Activated CD8-positive, alpha-beta memory T cell treated with anti-CD3 and anti-CD28 coated beads for 48 hours (primary cell): ENCODE measurements around the gene MEOX2.

ENCODE experiments used
- DNase-seq, 3 experiments: peaks; one replicate each; pipeline ENCODE4 v3.0.0-alpha.2; 2020; ENCODE audit warnings: low read depth in 2 of 3, low spot score in 2 of 3

MEOX2 gene

GRCh38 chr7:15681631-15682030, 4.9 kb downstream of the MEOX2 start:
- DNase-seq = no peak

GRCh38 chr7:15681186-15681585, 5.3 kb downstream of the MEOX2 start:
- no peak for DNase-seq

GRCh38 chr7:15680446-15680845, 6.0 kb downstream of the MEOX2 start:
- DNase-seq = no peak

GRCh38 chr7:15679306-15679705, 7.2 kb downstream of the MEOX2 start:
- DNase-seq = no peak

GRCh38 chr7:15678653-15679052, 7.8 kb downstream of the MEOX2 start:
- no peak for DNase-seq

- no peak for DNase-seq
These were observed 11.1 kb downstream of the MEOX2 start for GRCh38 chr7:15675379-15675778.

GRCh38 chr7:15674586-15674985, 11.9 kb downstream of the MEOX2 start:
- DNase-seq = no peak

- no peak for DNase-seq
These were observed 16.9 kb downstream of the MEOX2 start for GRCh38 chr7:15669443-15670090.

GRCh38 chr7:15667991-15668390, 18.5 kb downstream of the MEOX2 start:
- no peak for DNase-seq

GRCh38 chr7:15662451-15662850, 24.0 kb downstream of the MEOX2 start:
- DNase-seq = no peak

GRCh38 chr7:15658247-15658646, 28.2 kb downstream of the MEOX2 start:
- no peak for DNase-seq

- DNase-seq = no peak
These were observed 33.6 kb downstream of the MEOX2 start for GRCh38 chr7:15652776-15653290.

GRCh38 chr7:15651693-15652092, 34.8 kb downstream of the MEOX2 start:
- DNase-seq = no peak

- DNase-seq = no peak
These were observed 35.7 kb downstream of the MEOX2 start for GRCh38 chr7:15650787-15651186.

- no peak for DNase-seq
These were observed 38.0 kb downstream of the MEOX2 start for GRCh38 chr7:15648461-15648961.

GRCh38 chr7:15647309-15647708, 39.2 kb downstream of the MEOX2 start:
- DNase-seq = no peak

GRCh38 chr7:15643000-15643705, 43.3 kb downstream of the MEOX2 start:
- no peak for DNase-seq

GRCh38 chr7:15628876-15629275, 57.6 kb downstream of the MEOX2 start:
- no peak for DNase-seq

- no peak for DNase-seq
These were observed 60.4 kb downstream of the MEOX2 start for GRCh38 chr7:15626041-15626440.

GRCh38 chr7:15625466-15625865, 61.0 kb downstream of the MEOX2 start:
- no peak for DNase-seq

GRCh38 chr7:15621468-15621867, 65.0 kb downstream of the MEOX2 start:
- no peak for DNase-seq

- no peak for DNase-seq
These were observed 65.8 kb downstream of the MEOX2 start for GRCh38 chr7:15620491-15621185.
